ENCODE results near the gene IL2RA.
"Not testable (repeated sequence)": the region's sequence is repeated elsewhere in the genome, so short reads cannot be mapped to it uniquely, and the experiment has no call there.

IL2RA gene

DNA sequence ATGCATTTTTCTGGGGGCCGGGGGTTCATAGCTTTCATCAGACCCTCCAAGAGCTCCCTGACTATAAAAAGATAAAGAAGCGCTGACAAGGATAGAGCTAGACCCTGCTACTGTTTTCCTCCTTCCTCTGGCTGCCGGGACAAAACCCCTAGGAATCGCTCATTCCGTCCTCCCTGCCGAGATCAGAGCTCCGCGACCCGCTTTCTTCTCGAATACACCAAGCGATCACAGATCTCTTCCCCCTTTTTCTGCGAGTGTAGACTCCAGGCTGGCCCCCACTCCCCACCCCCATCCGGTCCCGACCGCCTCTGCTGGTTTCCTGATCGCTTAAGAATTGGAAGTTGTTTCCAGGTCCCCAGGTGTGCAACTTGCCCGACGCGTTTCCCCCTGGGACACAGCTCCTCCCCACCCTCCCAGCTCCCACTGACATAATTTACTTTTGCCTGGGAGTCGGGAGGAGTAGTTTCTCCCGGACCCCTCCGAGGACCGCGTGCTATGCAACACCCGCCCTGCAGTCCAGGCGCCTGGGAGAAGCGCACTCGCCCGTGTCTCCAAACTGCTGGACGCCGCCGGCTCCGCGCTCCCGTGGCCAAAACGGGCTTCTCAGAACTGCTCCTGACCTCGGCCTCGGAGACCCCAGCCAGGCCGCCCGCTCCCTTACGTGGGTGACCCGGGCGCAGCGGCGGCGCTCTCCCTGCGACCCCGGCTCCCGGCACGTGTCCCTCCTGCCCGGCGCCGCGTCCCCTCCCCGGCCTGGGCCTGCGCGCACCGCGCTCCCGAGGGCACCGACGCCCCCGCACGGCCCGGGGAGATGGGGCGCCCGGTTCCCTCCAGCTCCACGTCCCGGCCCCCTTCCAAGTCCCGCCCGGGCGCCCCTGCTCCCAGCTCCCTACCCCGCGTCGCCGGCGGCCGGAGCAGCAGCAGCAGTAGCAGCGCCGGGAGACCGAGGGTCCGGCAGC lies 85.4 kb downstream of the IL2RA start:
- DNase-seq, result peak; percentile 3

DNA sequence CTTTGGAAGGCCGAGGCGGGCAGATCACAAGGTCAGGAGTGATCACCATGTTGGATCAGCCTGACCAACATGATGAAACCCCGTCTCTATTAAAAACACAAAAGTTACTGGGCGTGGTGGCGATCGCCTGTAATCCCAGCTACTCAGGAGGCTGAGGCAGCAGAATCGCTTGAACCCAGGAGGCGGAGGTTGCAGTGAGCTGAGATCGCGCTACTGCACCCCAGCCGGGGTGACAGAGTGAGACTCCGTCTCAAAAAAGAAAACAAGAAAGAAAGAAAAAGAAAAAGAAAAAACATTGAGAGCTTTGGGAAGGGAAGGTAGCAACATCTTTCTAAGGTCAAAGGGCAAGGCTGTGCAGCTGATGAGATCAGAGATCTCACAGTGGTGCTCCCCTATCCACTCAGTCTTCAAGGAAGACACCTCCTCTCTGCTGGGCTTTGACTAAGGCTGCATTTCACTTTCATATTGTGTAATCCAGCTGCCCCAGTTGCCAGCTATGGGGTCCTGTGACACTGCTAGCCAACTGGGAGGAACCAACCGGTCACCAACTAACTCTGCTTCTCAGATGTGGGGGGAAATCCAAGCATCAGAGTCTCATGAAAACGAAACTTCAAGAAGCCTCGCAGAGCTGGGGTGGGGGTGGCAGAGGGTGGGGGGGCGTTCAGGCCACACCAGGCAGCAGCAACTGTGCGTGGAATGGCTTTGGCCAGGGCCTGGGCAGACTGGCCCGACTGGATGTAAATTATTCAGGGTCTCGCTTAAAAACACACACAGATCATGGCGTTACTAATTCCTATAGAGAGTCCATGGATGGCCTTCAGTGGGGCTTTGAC lies 86.3 kb downstream of the IL2RA start:
- no peak for DNase-seq

DNA sequence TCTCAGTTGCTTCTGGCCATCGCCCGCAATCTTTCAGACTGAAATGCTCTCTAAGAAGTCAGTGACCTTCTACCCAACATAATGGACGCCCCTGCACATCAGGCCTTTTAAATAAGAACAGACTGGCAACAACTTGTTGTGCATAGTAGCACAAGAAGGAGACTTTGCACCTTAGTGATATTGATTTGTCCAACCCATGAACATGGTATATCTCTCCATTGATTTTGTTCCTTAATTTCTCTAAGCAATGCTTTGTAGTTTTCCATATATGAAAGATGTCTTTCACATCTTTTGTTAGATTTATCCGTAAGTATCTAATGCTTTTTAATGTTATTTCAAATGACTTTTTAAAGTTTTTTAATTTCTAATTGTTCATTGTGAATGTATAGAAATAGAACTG lies 89.1 kb downstream of the IL2RA start:
- DNase-seq, result no peak

DNA sequence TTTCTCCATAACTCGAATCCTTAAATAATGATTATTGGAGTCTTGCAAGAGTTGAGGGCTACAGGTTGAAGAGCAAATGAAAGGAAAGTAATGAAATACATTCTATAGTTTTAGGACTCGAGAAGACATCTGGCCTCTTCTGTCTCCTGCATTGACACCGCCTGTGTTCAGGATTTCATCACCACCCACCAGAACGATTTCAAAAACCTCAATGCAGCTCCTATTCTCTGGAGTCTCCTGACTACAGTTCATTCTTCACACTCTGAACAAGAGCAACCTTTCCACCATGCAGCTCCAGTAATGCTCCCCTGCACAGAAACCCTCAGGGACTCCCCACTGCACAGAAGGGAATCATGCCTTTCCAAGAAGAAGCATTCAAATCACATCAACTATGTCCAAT lies 90.3 kb downstream of the IL2RA start:
- DNase-seq, result no peak

DNA sequence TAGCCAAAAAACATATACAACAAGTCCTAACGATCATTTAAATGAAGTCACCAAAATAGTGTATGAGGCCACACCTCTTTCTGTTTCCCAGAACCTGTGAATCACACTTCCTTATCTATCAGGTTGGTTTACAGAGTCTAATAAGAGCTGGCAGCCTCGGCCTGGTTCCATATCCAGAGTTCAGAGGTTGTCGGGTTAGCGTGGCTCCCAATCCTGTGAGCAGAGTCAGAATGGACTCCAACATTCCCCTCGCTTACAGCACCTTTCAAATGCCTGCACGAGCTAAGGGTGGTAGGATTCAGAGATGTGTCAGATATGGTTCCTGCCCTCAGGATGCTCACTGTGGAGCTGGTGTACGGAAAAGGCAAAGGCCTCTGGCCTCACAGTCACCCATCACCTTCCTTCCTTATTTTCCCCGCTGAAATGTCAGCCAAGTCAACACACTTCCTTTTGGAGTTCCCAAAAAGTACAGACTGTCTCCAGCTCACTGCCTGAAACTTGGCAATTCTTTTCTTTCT lies 90.8 kb downstream of the IL2RA start:
- DNase-seq, result no peak

DNA sequence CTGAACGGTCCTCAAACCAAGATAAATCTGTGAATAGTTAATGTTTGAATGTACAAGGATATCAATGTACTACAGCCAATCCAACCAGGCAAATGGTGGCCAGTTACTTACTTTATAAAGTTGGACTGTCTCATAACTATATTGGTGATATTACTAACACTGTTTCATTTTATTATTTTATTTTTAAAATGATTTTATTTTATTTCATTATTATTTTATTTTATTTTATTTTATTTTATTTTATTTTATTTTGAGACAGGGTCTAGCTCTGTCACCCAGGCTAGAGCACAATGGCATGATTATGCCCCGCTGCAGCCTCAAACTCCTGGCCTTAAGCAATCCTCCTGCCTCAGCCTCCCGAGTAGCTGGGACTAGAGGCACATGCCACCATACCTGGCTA lies 91.6 kb downstream of the IL2RA start:
- DNase-seq, result no peak

DNA sequence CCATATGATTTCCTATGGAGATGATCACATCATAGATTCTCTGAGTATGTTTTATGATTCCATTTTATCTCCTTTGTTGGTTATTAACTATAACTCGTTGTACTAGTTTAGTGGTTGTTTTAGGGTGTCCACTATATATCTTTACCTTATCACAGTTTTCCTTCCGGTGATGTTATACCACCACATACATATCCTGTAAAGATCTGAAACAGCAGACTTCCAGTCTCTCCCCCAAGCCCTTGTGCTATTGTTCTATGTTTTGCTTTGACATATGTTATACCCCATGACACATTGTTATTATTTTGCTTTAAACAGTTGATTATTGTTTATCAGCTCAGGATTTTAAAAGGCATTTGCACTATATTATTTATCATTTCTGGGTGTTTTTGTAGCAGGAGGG lies 92.1 kb downstream of the IL2RA start:
- no peak for DNase-seq

DNA sequence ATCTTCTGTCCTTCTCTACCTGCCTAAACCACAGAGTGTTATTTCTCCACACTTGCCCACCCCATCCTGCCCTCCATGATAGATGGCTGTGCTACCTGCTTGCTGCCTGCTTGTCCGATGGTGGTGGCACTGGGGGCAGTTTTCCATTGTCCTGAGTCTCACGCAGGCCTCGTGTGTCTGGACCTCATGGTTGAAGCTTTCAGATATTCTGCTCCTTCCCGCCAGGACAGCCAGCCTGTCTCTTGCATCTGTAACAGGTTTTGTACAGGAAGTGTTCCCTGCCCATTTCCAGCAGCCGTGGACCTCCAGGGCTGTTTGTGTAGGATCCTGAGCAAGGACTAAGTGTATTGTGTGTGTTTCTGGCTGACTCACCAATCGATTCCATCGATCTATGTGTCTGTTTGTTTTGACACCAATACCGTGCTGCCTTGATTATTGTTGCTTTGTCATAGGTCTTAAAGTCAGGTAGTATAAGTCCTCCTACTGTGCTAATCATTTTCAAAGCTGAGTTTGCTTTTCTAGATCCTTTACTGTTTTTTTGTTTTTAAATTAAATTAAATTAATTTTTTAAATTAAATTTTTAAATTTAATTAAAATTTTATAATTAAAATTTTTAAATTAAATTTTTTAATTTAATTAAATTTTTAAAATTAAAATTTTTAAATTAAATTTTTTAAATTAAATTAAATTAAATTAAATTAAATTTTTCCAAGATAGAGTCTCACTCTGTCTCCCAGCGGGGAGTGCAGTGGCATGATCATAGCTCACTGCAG lies 93.3 kb downstream of the IL2RA start:
- DNase-seq, result no peak

DNA sequence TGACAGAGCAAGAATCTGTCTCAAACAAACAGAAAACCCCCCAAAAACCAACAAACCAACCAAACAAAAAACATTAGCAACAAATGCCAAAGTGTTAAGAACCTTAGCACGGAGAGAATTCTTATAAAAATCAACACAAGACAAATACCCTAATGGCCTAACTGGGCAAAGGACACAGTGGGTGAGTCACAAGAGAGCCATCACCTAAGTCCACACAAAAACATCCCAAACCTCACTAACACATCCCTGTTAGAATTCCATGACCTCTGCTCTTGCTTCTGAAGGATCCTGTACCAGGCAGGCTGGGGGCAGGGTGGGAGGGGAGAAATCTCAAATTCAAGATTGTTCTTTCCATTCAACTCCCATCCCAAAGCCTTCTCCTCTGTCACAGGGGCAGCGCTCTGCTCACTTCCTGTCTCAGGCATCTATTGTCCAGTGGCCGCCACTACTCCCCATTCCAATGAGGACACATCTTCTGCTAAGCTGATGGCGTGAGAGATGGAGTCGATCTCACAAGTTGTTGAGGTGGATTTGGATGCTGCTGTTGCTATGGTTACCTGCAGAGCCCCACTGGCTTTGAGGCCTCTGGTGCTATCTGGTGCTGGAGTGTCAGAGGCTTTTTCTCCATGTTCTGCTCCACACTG lies 94.0 kb downstream of the IL2RA start:
- DNase-seq, result no peak

DNA sequence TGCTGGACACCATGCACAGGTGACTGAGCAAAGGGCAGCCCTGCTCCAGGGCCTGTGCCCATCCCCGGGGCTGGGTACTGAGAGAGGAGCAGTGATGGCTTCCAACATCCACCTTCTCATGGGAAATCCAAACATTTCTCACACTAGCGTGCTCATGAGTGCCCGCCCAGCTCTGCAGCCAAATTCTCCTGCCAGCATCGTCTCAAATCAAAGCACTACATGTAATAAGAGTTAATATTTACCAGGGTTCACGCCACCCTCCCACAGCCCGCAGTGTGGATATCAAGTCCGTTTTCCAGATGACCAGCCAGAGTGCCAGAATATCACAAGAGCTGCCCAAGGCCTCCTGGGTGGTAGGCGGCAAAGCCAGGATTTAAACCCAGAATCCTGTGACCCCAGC lies 96.9 kb downstream of the IL2RA start:
- DNase-seq, result no peak

DNA sequence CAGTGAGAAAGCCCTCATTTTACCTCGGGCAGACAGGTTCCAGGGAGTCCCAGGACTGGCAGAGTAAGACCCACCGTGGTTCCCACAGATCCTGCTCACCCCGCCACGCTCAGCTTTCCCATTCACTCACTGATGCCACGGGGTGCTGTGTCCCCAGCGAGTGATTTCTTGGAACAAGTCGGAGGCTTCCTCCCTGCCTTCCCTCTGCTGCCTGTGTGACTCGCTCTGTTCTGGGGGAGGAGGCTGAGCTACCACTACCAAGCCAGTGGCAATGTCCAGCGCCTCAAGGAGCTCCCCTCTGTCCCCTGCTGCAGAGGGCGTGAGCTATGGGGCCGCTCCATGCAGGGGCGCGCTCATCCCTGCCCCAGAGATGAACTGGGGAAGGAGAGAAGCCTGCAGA lies 97.4 kb downstream of the IL2RA start:
- DNase-seq, result no peak

DNA sequence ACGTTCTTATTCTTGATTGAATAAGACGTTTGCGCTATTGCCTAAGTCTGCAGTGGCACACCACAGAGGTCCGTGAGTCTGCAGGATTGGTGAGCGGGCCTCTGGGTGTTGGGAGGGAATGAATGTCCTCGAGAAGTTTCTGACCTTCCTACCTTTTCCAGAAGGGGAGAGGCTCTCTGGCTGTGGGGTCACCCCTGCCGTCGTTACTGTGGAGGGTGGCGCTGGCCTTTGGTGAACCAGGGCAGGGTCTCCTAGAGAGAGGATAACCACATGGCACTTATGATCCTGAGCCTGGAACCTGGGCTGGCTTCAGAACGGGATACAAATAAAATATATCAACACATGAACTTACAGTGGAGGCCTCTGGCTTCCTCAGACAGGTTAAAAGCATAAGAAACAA lies 98.6 kb downstream of the IL2RA start:
- no peak for DNase-seq

DNA sequence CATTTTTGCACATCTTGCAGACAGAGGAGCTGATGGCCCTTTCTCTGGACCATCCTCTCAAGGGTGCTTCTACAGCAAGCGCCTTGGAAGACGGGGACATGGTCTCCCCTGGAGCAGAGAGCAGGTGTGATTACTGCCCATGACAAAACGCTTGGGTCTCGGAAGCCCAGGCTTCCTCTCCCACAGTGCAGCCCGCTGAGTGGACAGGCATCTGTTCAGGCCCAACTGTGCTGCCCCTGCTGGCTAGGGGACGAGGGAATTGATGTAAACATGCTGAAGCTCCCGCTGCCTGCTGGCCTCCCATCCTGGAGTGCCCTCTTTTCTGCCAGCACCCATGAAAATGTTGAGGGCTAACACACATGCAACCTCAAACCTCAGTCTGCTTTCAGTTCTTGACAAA lies 99.1 kb downstream of the IL2RA start:
- no peak for DNase-seq

DNA sequence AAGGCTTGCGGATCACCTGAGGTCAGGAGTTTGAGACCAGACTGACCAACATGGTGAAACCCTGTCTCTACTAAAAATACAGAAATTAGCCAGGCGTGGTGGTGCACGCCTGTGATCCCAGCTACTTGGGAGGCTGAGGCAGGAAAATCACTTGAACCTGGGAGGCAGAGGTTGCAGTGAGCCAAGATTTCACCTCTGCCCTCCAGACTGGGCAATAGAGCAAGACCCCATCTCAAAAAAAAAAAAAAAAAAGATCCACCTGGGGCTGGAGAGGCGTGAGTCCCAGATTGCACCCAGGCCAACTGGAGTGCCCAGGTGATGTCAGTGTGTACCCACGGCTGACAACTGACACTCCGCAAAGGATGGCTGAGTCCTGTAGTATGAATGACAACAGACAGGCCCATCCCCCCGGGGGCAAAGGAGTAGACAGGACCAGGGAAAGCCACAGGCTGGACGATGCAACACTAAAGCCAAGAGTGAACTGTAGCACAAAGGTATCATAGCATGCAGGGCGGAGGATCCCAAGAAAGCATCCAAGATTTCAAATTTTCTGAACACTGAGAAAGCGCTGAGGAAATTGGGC lies 99.7 kb downstream of the IL2RA start:
- not testable (repeated sequence) for DNase-seq

DNA sequence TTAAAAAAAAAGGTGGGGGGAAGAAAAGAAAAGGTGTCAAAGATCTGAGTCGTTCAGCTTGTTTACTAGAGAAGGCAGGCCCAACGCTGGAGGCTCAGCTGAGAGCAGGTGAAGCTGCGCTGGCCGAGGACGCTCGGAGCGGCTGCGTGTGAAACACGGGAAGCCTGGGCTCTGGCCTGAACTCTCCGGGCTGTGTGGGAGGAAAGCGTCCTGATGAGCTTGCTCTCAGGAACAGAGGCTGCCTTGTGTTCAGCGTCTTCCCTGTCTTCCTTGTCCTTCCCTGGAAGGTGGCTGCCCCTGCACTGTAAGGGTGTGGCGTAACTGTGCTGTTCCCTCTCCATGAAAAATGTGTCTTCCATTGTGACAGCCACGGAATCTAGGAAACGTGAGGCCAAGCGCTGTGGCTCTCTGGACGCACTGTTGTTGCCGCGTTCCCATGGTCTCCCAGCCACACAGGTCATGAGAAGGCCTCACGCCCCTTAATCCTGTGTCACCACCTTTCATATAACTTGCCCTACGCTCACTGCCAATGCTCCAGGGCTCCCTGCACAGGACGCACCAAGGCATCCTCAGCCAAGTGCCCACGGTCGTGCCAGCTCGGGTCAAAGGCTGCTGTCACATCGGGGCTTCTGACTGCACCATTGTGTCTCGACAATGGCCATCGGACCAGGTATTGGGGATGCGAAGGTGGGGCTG lies 100.6 kb downstream of the IL2RA start:
- no peak for DNase-seq

DNA sequence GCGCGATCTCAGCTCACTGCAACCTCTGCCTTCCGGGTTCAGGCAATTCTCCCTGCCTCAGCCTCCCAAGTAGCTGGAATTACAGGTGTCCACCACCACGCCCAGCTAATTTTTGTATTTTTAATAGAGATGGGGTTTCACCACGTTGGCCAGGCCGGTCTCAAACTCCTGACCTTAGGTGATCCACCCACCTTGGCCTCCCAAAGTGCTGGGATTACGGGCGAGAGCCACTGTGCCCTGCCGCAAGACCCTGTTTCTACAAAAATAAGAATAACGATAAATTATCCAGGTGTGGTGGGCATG lies 101.2 kb downstream of the IL2RA start:
- DNase-seq, result not testable (repeated sequence)

All from NCI-H774 (cell line).